ENCODE measurements around the gene SEZ6L.
A peak's percentile ranks its signal among the peaks of the same experiment; 100 is the strongest.

SEZ6L gene

GRCh38 chr22:26182723-26183122 lies 13.5 kb downstream of the SEZ6L start:
- no peak for DNase-seq

- DNase-seq, result no peak
Measured at GRCh38 chr22:26185190-26185589, 15.9 kb downstream of the SEZ6L start.

- DNase-seq, result no peak
Measured at GRCh38 chr22:26188341-26188740, 19.1 kb downstream of the SEZ6L start.

GRCh38 chr22:26194313-26194712 lies 25.1 kb downstream of the SEZ6L start:
- no peak for DNase-seq

GRCh38 chr22:26194877-26195276 lies 25.6 kb downstream of the SEZ6L start:
- no peak for DNase-seq

GRCh38 chr22:26196657-26197056 lies 27.4 kb downstream of the SEZ6L start:
- no peak for DNase-seq

- DNase-seq, result no peak
Measured at GRCh38 chr22:26197425-26197824, 28.2 kb downstream of the SEZ6L start.

GRCh38 chr22:26199665-26200064 lies 30.4 kb downstream of the SEZ6L start:
- no peak for DNase-seq

- no peak for DNase-seq
Measured at GRCh38 chr22:26202280-26202924, 33.1 kb downstream of the SEZ6L start.

GRCh38 chr22:26205494-26205893 lies 36.2 kb downstream of the SEZ6L start:
- DNase-seq, result no peak

GRCh38 chr22:26210334-26210733 lies 41.1 kb downstream of the SEZ6L start:
- DNase-seq, result no peak

- peak in 2 of 3 donors; percentile 5 to 22 for DNase-seq
Measured at GRCh38 chr22:26213826-26214225, 44.6 kb downstream of the SEZ6L start.

- no peak for DNase-seq
Measured at GRCh38 chr22:26214466-26214865, 45.2 kb downstream of the SEZ6L start.

- DNase-seq, result no peak
Measured at GRCh38 chr22:26215736-26216135, 46.5 kb downstream of the SEZ6L start.

- DNase-seq, result no peak
Measured at GRCh38 chr22:26225207-26225606, 55.9 kb downstream of the SEZ6L start.

- DNase-seq, result no peak
Measured at GRCh38 chr22:26226538-26227297, 57.5 kb downstream of the SEZ6L start.

GRCh38 chr22:26229910-26230309 lies 60.6 kb downstream of the SEZ6L start:
- no peak for DNase-seq

GRCh38 chr22:26234296-26234695 lies 65.0 kb downstream of the SEZ6L start:
- DNase-seq, result no peak

GRCh38 chr22:26235792-26236487 lies 66.7 kb downstream of the SEZ6L start:
- no peak for DNase-seq

GRCh38 chr22:26236991-26237390 lies 67.7 kb downstream of the SEZ6L start:
- no peak for DNase-seq

GRCh38 chr22:26238596-26238995 lies 69.3 kb downstream of the SEZ6L start:
- DNase-seq, result no peak

- no peak for DNase-seq
Measured at GRCh38 chr22:26239581-26239980, 70.3 kb downstream of the SEZ6L start.

GRCh38 chr22:26241361-26241760 lies 72.1 kb downstream of the SEZ6L start:
- no peak for DNase-seq

- DNase-seq, result no peak
Measured at GRCh38 chr22:26245001-26245400, 75.7 kb downstream of the SEZ6L start.
